Loucy (cell line): ENCODE measurements around the gene BMPER.

Experiments used
- H2AFZ ChIP-seq: fragments of 200-600 bp; sonication (generic); 2 replicates; pipeline ENCODE4 v1.6.0; 2016; ENCODE audit warnings: antibody characterized with exemption, mild to moderate bottlenecking, low read length, moderate library complexity
- H3F3A ChIP-seq: fragments of 200-600 bp; 2 replicates; pipeline ENCODE4 v1.6.0; 2016; ENCODE audit warnings: antibody characterized with exemption, low read depth, mild to moderate bottlenecking
- H3K27me3 ChIP-seq: fragments of 200-600 bp; sonication (generic); 2 replicates; pipeline ENCODE4 v1.6.1; 2014; ENCODE audit warnings: low read length, mild to moderate bottlenecking; ENCODE audit not compliant: insufficient read depth, poor library complexity, severe bottlenecking
- H3K36me3 ChIP-seq: fragments of 200-600 bp; sonication (generic); 2 replicates; pipeline ENCODE4 v1.6.1; 2016; ENCODE audit warnings: low read length; ENCODE audit not compliant: insufficient read depth
- H3K4me1 ChIP-seq: fragments of 200-600 bp; sonication (generic); 2 replicates; pipeline ENCODE4 v1.5.1; 2014; ENCODE audit warnings: low read length, mild to moderate bottlenecking; ENCODE audit not compliant: insufficient read depth, poor library complexity, severe bottlenecking
- H3K4me2 ChIP-seq: fragments of 200-600 bp; sonication (generic); 2 replicates; pipeline ENCODE4 v1.6.0; 2014; ENCODE audit warnings: antibody characterized with exemption, low read length, low read depth, mild to moderate bottlenecking; ENCODE audit not compliant: poor library complexity, severe bottlenecking
- H3K4me3 ChIP-seq: fragments of 200-600 bp; sonication (generic); 2 replicates; pipeline ENCODE4 v1.5.1; 2014; ENCODE audit warnings: low read length, mild to moderate bottlenecking, mixed read lengths; ENCODE audit not compliant: poor library complexity, severe bottlenecking
- H3K79me2 ChIP-seq: fragments of 200-600 bp; sonication (generic); 2 replicates; pipeline ENCODE4 v1.6.1; 2014; ENCODE audit warnings: low read length; ENCODE audit not compliant: insufficient read depth
- H3K9ac ChIP-seq: fragments of 200-600 bp; sonication (generic); 2 replicates; pipeline ENCODE4 v1.6.0; 2014; ENCODE audit warnings: mild to moderate bottlenecking, low read depth, low read length, moderate library complexity; ENCODE audit not compliant: poor library complexity, severe bottlenecking
- H3K9me2 ChIP-seq: fragments of 200-600 bp; sonication (generic); replicated peaks from 2 replicates; pipeline ENCODE4 v1.6.1; 2016; ENCODE audit warnings: low read depth, low read length, mixed read lengths
- H3K9me3 ChIP-seq: fragments of 200-600 bp; sonication (generic); 2 replicates; pipeline ENCODE4 v1.6.1; 2014; ENCODE audit warnings: mild to moderate bottlenecking, antibody characterized with exemption, low read length, low read depth; ENCODE audit not compliant: insufficient read depth
- H4K20me1 ChIP-seq: fragments of 200-600 bp; sonication (generic); 2 replicates; pipeline ENCODE4 v1.6.0; 2014; ENCODE audit warnings: antibody characterized with exemption, low read length, mild to moderate bottlenecking; ENCODE audit not compliant: insufficient read depth, poor library complexity, severe bottlenecking
- CTCF ChIP-seq: fragments of 200-600 bp; sonication (generic); conservative IDR thresholded peaks from 2 replicates; pipeline ENCODE4 v1.5.1; 2014; ENCODE audit warnings: mild to moderate bottlenecking, antibody characterized with exemption, low read length
- EZH2phosphoT487 ChIP-seq: fragments of 200-600 bp; IDR thresholded peaks from 2 replicates; pipeline ENCODE4 v1.6.1; 2018; ENCODE audit warnings: antibody characterized with exemption, mild to moderate bottlenecking, moderate library complexity, borderline replicate concordance

BMPER gene

DNA sequence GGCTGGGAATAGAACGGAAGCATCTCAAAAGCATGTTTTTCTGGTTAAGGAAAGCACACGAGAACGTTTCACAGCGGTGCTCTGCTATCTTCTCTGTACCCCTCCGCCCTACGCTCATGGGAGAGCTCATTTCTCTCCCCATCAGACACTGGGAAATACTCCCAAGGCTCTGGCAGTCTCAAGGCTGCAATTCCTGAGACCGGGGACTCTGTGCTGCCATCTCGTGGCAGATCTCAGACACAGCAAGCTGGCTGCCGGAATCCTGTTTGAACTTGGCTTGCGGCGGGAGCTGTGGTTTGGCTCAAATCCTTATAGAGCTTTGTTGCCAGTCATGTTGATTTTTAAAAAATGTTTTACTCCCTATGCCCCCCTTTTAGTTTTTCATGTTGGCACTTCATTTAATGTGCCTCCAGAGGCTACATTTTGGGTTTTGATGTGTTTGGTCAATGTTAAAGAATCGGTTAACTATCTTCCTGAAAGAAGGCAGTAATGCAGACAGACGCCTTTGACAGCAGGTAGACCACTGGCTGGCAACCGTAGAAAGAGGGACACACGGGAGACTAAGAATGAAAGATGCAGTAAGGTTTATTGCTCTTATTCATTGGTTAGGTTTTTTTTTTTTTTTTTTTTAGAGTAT lies 27.6 kb downstream of the BMPER start:
- no peaks in the 10 kb centered on the region for H3K9me2 ChIP-seq
- no peak for TF ChIP-seq EZH2phosphoT487
- TF ChIP-seq CTCF: peak; percentile 93
- H3K9me3 ChIP-seq: no peaks in the 10 kb centered on the region
- no peaks in the 10 kb centered on the region for H3F3A ChIP-seq
- H4K20me1 ChIP-seq: no peaks in the 10 kb centered on the region
- H3K79me2 ChIP-seq: no peaks in the 10 kb centered on the region
- H3K9ac ChIP-seq: no peak overlapping the region
- no peak overlapping the region for H3K4me3 ChIP-seq
- H3K36me3 ChIP-seq: no peaks in the 10 kb centered on the region
- H3K27me3 ChIP-seq: no peaks in the 10 kb centered on the region
- H3K4me1 ChIP-seq: peaks cover 3% of the 10 kb centered on the region
- H3K4me2 ChIP-seq: peak overlapping the region; percentile 43
- H2AFZ ChIP-seq: 0 out of 2 replicates have a peak overlapping the region, but pooled peaks have one; percentile 29

GRCh38 chr7:33933611-33934281 lies 28.4 kb downstream of the BMPER start:
- no peak overlapping the region for H3K9ac ChIP-seq
- H4K20me1 ChIP-seq: no peaks in the 10 kb centered on the region
- no peaks in the 10 kb centered on the region for H3F3A ChIP-seq
- no peaks in the 10 kb centered on the region for H3K36me3 ChIP-seq
- H2AFZ ChIP-seq: no peak overlapping the region
- H3K4me1 ChIP-seq: peaks cover 3% of the 10 kb centered on the region
- no peaks in the 10 kb centered on the region for H3K79me2 ChIP-seq
- no peaks in the 10 kb centered on the region for H3K9me2 ChIP-seq
- H3K4me3 ChIP-seq: no peak overlapping the region
- H3K9me3 ChIP-seq: no peaks in the 10 kb centered on the region
- TF ChIP-seq EZH2phosphoT487: no peak
- no peaks in the 10 kb centered on the region for H3K27me3 ChIP-seq
- H3K4me2 ChIP-seq: no peak overlapping the region

DNA sequence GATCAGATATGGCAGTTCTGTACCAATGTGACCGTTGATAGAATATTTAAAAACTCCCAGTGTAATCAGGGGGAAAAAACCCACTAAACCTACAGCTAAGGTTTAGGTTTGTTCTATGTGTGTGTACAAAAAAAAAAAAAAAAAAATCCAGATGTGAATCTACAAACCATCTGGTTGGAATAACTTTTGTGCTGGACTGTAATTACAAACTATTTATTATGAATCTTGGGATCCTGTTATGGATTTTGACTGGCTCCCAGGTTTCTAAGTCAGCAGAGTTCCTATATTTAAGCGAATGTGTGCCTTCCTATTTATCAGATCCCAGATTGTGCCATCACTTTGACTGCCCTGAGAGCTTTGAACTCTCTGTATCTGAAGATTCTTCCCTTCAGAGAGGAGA lies 29.1 kb downstream of the BMPER start:
- Histone ChIP-seq H3K79me2 (no peaks in the 10 kb centered on the region), H3K36me3 (no peaks in the 10 kb centered on the region), H3F3A (no peaks in the 10 kb centered on the region), H4K20me1 (no peaks in the 10 kb centered on the region), H3K4me2 (no peak overlapping the region), H3K4me3 (no peak overlapping the region), H3K27me3 (no peaks in the 10 kb centered on the region), H3K9ac (no peak overlapping the region), H3K9me3 (no peaks in the 10 kb centered on the region), H3K4me1 (peaks cover 3% of the 10 kb centered on the region), H2AFZ (no peak overlapping the region), H3K9me2 (no peaks in the 10 kb centered on the region)
- TF ChIP-seq CTCF (no peak), EZH2phosphoT487 (no peak)

DNA sequence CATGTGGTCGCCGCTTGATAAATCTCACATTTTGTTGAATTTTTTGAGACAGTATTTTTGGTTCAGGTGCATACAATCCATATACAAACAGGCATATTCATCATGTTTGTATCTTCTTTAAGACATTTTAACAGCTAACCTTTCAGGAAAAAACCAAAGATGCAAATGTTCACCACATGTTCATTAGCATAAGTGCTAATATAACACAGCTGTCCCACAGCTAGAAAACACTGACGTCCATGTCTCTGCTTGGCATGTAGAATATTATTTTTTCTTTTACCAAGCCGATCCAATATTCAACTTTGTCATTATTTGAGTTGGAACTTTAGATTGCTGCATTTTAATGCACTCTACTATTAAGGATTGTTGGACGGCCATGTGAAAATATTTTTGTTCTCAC lies 31.2 kb downstream of the BMPER start:
- Histone ChIP-seq H3K4me1 (peaks cover 3% of the 10 kb centered on the region), H3K36me3 (no peaks in the 10 kb centered on the region), H3K4me2 (no peak overlapping the region), H3K9me2 (no peaks in the 10 kb centered on the region), H3K9me3 (no peaks in the 10 kb centered on the region), H3K79me2 (no peaks in the 10 kb centered on the region), H4K20me1 (no peaks in the 10 kb centered on the region), H3K9ac (no peak overlapping the region), H2AFZ (no peak overlapping the region), H3F3A (no peaks in the 10 kb centered on the region), H3K4me3 (no peak overlapping the region), H3K27me3 (no peaks in the 10 kb centered on the region)
- TF ChIP-seq EZH2phosphoT487: no peak
- TF ChIP-seq CTCF: no peak
